ENCODE results near the gene CMC2. TPM values are rescaled to one million over a fixed set of nuclear protein-coding genes. Genes with fewer than 3 reads are reported as not detected.

Gene CMC2
- total RNA-seq: 24.5 TPM

DNA sequence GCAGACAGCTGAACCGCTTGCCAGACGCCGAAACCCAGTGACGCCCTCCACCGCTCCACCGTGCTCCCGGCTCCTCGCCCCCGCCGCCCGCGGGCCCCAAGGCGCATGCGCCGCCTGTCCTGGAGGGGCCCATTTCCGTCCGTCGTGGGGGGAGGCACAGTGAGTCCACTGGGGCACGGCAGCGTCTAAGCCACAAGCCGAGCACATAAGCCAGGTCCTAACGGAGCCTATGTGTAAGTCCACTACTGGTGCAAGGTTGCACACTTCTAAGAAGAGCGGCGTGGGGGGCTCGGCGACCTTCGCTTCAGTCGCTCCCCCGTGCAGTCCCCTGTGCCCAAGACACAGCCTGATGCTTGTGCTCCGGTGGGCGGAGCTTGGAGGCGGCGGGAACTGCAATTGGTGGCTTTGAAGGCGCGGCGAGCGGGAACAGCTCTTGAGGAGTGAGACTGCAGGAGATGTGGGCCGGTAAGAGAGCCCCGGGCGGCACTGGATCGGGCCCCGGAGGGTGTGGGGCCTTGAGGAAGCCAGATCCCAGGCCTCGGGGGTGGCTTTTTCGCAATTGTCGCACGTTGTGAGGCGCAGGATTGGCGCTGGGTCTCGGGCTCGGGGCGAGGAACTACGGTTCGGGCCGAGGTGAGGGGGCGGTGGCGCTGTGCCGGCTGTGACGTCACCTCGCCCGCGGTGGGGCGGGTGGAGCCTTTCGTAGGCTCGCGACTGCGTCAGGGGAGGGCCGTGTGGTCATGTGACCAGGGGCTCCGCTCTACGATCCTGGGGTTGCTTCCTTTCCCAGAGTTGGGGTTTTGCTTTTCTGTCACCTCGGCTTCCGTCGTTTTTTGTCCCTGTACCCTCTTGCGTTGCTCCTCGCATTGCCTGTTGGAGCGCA, at the start of gene CMC2, which contains the start of gene CENPN:
CMC2 (minus strand) TSS at position 73 of the 883 bp plus-strand sequence. CDS start 9,491 bp downstream, outside the sequence.
CENPN (plus strand) TSS at position 402 of the 883 bp plus-strand sequence. CDS start 4,726 bp downstream, outside the sequence.
- Histone ChIP-seq H3K36me3 (ENCODE audit: control insufficient read depth in 3 of 3, insufficient read depth in 3 of 3, low read length in 3 of 3) (no peaks in the 10 kb centered on the region), H3K4me1 (ENCODE audit: control insufficient read depth in 3 of 3, insufficient read depth in 3 of 3, low read length in 3 of 3) (peaks cover 15 to 23% (median 21%) of the 10 kb centered on the region in 3 donors), H3K27ac (ENCODE audit: low read depth, low read length) (peak within 1 kb of the TSS; percentile 98), H3K9ac (ENCODE audit: low read depth in 1 of 3, low read length in 3 of 3) (peak within 1 kb of the TSS; percentile 86 to 100 (median 98)), H3K27me3 (ENCODE audit: control insufficient read depth in 3 of 3, insufficient read depth in 3 of 3, low read length in 3 of 3) (no peaks in the 10 kb centered on the region), H3K9me3 (ENCODE audit: control insufficient read depth in 3 of 3, low read length in 3 of 3) (no peaks in the 10 kb centered on the region), H3K4me3 (ENCODE audit: low read length in 3 of 3) (peak within 1 kb of the TSS; percentile 80 to 96 (median 81))

DNA sequence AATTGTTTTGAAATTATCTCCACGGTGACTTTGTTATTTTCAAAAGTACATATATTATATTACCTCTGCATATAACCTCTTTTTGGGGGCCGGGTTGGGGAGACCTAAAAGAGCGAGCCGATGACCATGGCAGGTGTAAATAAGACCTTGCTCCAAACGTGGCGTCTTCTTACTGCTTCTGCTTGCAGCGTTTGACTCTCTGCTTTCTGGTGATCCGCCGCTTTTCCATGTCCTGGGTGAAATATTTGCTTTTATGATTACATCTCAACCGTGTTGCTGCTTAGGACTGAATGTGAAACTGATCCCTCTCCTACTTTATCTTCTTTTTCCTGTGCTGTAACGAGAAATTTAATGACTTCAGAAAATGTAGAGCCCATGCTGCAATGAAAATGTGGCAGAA, 47.1 kb upstream of the CMC2 start:
- no peaks in the 10 kb centered on the region for H3K9me3 ChIP-seq (ENCODE audit: control insufficient read depth in 3 of 3, low read length in 3 of 3)
- no peak overlapping the region for H3K27ac ChIP-seq (ENCODE audit: low read depth, low read length)
- no peaks in the 10 kb centered on the region for H3K27me3 ChIP-seq (ENCODE audit: control insufficient read depth in 3 of 3, insufficient read depth in 3 of 3, low read length in 3 of 3)

DNA sequence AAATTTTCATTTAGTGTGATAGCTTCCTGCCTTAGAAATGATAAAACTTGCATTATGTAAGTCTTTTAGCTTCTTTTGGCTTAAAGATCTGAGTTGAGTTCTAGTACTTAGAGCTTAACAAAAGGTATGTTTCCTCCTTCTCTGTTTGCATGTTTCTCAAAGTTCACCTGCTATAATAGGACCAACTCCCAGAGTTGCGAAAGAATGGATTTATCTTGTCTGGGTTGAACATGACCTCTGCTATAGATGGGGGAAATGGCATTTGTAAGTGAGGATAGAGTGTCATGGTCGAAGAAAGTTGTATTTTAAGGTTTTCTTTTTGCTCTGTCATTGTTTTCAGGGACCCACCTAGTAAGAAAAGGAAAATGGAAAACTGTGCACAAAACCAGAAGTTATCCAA, 36.1 kb upstream of the CMC2 start:
- Histone ChIP-seq H3K27me3 (ENCODE audit: control insufficient read depth in 3 of 3, insufficient read depth in 3 of 3, low read length in 3 of 3) (no peaks in the 10 kb centered on the region), H3K9me3 (ENCODE audit: control insufficient read depth in 3 of 3, low read length in 3 of 3) (no peaks in the 10 kb centered on the region), H3K9ac (ENCODE audit: low read depth in 1 of 3, low read length in 3 of 3) (no peak overlapping the region), H3K4me1 (ENCODE audit: control insufficient read depth in 3 of 3, insufficient read depth in 3 of 3, low read length in 3 of 3) (no peaks in the 10 kb centered on the region), H3K27ac (ENCODE audit: low read depth, low read length) (no peak overlapping the region), H3K4me3 (ENCODE audit: low read length in 3 of 3) (no peak overlapping the region), H3K36me3 (ENCODE audit: control insufficient read depth in 3 of 3, insufficient read depth in 3 of 3, low read length in 3 of 3) (peaks cover 25 to 54% (median 49%) of the 10 kb centered on the region in 3 donors)

More for the DNA sequence above, 47.1 kb upstream of the CMC2 start:
- Histone ChIP-seq H3K4me1 (ENCODE audit: control insufficient read depth in 3 of 3, insufficient read depth in 3 of 3, low read length in 3 of 3) (no peaks in the 10 kb centered on the region), H3K4me3 (ENCODE audit: low read length in 3 of 3) (no peak overlapping the region), H3K36me3 (ENCODE audit: control insufficient read depth in 3 of 3, insufficient read depth in 3 of 3, low read length in 3 of 3) (no peaks in the 10 kb centered on the region), H3K9ac (ENCODE audit: low read depth in 1 of 3, low read length in 3 of 3) (no peak overlapping the region)

DNA sequence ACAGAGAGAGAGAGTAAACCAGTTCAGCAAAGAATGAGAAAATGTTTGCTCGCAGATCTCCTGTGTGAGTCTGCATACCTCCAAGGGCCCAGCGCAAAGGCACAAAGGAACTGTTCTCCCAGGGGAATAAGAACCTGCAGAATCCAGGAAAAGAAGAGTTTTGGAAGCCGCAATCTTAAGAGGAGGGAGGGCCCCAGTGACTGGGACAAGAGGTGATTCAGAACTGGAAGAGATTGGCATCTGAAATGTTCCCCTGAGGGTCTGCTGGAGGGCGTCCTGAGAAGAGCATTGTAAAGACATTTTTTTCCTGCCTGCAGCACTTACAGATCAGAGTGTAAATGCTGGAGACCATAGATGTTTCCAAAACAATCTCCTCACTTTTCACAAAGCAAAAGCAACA, 35.0 kb upstream of the CMC2 start:
- no peak overlapping the region for H3K9ac ChIP-seq (ENCODE audit: low read depth in 1 of 3, low read length in 3 of 3)
- H3K27ac ChIP-seq (ENCODE audit: low read depth, low read length): no peak overlapping the region
- peaks cover 7 to 8% (median 8%) of the 10 kb centered on the region in 3 donors for H3K4me1 ChIP-seq (ENCODE audit: control insufficient read depth in 3 of 3, insufficient read depth in 3 of 3, low read length in 3 of 3)
- H3K4me3 ChIP-seq (ENCODE audit: low read length in 3 of 3): no peak overlapping the region
- peaks cover 25 to 54% (median 49%) of the 10 kb centered on the region in 3 donors for H3K36me3 ChIP-seq (ENCODE audit: control insufficient read depth in 3 of 3, insufficient read depth in 3 of 3, low read length in 3 of 3)
- no peaks in the 10 kb centered on the region for H3K9me3 ChIP-seq (ENCODE audit: control insufficient read depth in 3 of 3, low read length in 3 of 3)
- H3K27me3 ChIP-seq (ENCODE audit: control insufficient read depth in 3 of 3, insufficient read depth in 3 of 3, low read length in 3 of 3): no peaks in the 10 kb centered on the region

DNA sequence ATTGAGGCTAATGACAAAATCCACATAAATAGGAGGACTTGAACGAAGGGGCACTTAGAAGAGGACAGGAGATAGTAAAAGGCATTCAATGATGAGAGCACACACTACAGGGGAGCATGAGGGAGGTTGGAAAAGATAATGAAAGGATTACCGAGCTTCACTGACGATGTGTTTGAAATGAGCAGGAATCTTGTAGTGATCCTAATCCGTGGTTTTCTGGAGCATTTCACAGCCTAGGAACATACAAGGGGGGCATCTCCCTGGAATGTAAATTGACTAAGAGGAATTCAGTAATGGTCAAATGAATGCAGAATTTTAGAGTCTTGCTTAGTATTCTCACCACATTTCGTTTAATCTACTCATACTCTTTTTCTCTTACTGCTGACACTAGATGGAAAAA, 34.2 kb upstream of the CMC2 start:
- Histone ChIP-seq H3K4me3 (ENCODE audit: low read length in 3 of 3) (no peak overlapping the region), H3K9me3 (ENCODE audit: control insufficient read depth in 3 of 3, low read length in 3 of 3) (no peaks in the 10 kb centered on the region), H3K27ac (ENCODE audit: low read depth, low read length) (no peak overlapping the region), H3K27me3 (ENCODE audit: control insufficient read depth in 3 of 3, insufficient read depth in 3 of 3, low read length in 3 of 3) (no peaks in the 10 kb centered on the region), H3K9ac (ENCODE audit: low read depth in 1 of 3, low read length in 3 of 3) (no peak overlapping the region), H3K36me3 (ENCODE audit: control insufficient read depth in 3 of 3, insufficient read depth in 3 of 3, low read length in 3 of 3) (peaks cover 25 to 51% (median 49%) of the 10 kb centered on the region in 3 donors), H3K4me1 (ENCODE audit: control insufficient read depth in 3 of 3, insufficient read depth in 3 of 3, low read length in 3 of 3) (peaks cover 10 to 12% (median 11%) of the 10 kb centered on the region in 3 donors)

DNA sequence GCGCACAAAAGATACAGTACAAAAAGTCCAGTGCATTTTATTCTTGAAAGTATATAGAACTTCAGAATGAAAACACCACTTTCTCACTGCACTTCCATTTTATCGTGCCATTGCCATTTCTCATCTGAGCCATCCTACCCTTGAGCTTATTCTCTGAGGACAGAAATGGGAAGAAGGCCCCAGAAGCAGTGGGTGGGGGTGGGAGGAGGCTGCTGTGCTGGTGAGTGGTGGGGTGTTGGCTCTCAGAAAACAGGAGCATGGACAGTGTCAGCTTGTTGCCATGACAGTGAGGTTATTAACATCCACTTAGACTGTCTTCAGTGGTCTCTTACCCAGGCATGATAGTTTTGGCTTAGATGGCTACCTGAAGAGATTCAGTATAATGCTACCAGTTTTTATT, 33.4 kb upstream of the CMC2 start:
- no peak overlapping the region for H3K9ac ChIP-seq (ENCODE audit: low read depth in 1 of 3, low read length in 3 of 3)
- H3K4me1 ChIP-seq (ENCODE audit: control insufficient read depth in 3 of 3, insufficient read depth in 3 of 3, low read length in 3 of 3): peaks cover 10 to 15% (median 11%) of the 10 kb centered on the region in 3 donors
- peaks cover 18 to 44% (median 44%) of the 10 kb centered on the region in 3 donors for H3K36me3 ChIP-seq (ENCODE audit: control insufficient read depth in 3 of 3, insufficient read depth in 3 of 3, low read length in 3 of 3)
- H3K4me3 ChIP-seq (ENCODE audit: low read length in 3 of 3): no peak overlapping the region
- no peak overlapping the region for H3K27ac ChIP-seq (ENCODE audit: low read depth, low read length)
- no peaks in the 10 kb centered on the region for H3K27me3 ChIP-seq (ENCODE audit: control insufficient read depth in 3 of 3, insufficient read depth in 3 of 3, low read length in 3 of 3)
- H3K9me3 ChIP-seq (ENCODE audit: control insufficient read depth in 3 of 3, low read length in 3 of 3): no peaks in the 10 kb centered on the region

DNA sequence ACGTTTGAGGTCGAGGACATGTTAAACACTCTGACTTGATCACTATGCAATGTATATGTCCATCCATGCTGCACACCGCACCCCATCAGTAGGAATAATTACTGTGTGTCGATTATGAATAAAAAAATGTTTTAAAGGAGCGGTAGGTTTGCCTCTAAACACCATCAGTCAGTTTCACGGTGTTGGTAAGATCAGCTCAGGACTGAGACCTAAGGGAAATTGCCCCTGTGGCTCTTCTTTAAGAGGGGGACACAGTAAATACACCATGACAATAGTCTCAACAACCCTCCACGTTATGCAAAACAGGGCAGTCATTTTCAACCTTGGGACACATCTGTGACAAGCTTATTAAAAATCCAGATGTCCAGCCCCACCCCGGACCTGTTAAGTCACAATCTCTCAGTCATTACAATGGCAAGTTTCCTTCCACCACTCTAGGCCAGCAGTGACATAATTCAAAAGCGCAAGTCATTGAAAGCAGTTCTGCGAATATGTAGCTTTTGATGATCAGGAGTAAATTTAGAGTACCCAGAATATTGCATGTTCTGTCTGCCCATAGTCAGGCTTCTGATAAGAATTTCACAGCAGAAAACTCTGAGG, 30.2 kb upstream of the CMC2 start:
- Histone ChIP-seq H3K9ac (ENCODE audit: low read depth in 1 of 3, low read length in 3 of 3) (peak overlapping the region; percentile 79 to 89 (median 85)), H3K36me3 (ENCODE audit: control insufficient read depth in 3 of 3, insufficient read depth in 3 of 3, low read length in 3 of 3) (peaks cover 7 to 14% (median 12%) of the 10 kb centered on the region in 3 donors), H3K4me3 (ENCODE audit: low read length in 3 of 3) (peak overlapping the region; percentile 76 to 83 (median 78)), H3K27ac (ENCODE audit: low read depth, low read length) (peak overlapping the region; percentile 39), H3K4me1 (ENCODE audit: control insufficient read depth in 3 of 3, insufficient read depth in 3 of 3, low read length in 3 of 3) (peaks cover 10 to 15% (median 11%) of the 10 kb centered on the region in 3 donors), H3K9me3 (ENCODE audit: control insufficient read depth in 3 of 3, low read length in 3 of 3) (no peaks in the 10 kb centered on the region), H3K27me3 (ENCODE audit: control insufficient read depth in 3 of 3, insufficient read depth in 3 of 3, low read length in 3 of 3) (no peaks in the 10 kb centered on the region)

DNA sequence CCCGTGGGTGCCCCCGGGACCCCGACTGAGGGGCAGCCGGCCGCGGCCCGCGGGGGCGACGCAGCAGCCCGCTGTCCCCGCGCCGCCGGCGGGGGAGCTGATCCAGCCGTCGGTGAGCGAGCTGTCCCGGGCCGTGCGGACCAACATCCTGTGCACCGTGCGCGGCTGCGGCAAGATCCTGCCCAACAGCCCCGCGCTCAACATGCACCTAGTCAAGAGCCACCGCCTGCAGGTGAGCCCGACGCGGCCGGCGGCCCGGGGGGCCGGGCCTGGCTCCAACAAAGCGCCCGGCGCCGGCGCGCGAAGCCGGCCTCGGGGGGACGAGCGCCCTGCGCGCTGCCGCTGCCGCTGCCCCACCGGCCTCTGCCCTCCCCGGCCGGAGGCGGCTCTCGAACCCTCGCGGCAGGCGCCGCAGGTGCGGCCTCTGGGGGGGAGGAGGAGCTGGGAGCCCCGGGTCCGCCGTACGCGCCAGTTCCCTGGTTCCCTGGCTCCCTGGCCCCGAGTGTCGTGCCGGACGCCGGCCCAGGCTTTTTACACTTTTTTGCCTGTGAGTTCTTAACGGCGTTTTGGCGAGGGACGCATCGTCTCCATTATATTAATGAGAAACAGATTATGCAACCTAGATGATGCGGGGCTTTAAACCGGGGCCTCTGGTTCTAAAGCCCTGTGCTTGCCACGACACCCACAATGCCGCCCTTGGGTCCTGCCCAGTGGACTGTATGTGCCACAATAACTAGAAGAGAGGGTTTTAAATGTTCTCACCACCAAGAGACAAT, 29.5 kb upstream of the CMC2 start:
- Histone ChIP-seq H3K27ac (ENCODE audit: low read depth, low read length) (peak overlapping the region; percentile 39), H3K27me3 (ENCODE audit: control insufficient read depth in 3 of 3, insufficient read depth in 3 of 3, low read length in 3 of 3) (no peaks in the 10 kb centered on the region), H3K9me3 (ENCODE audit: control insufficient read depth in 3 of 3, low read length in 3 of 3) (no peaks in the 10 kb centered on the region), H3K4me1 (ENCODE audit: control insufficient read depth in 3 of 3, insufficient read depth in 3 of 3, low read length in 3 of 3) (peaks cover 10 to 15% (median 11%) of the 10 kb centered on the region in 3 donors), H3K9ac (ENCODE audit: low read depth in 1 of 3, low read length in 3 of 3) (peak overlapping the region; percentile 79 to 89 (median 85)), H3K36me3 (ENCODE audit: control insufficient read depth in 3 of 3, insufficient read depth in 3 of 3, low read length in 3 of 3) (peaks cover 0 to 7% (median 5%) of the 10 kb centered on the region in 3 donors), H3K4me3 (ENCODE audit: low read length in 3 of 3) (peak overlapping the region; percentile 76 to 83 (median 78))

DNA sequence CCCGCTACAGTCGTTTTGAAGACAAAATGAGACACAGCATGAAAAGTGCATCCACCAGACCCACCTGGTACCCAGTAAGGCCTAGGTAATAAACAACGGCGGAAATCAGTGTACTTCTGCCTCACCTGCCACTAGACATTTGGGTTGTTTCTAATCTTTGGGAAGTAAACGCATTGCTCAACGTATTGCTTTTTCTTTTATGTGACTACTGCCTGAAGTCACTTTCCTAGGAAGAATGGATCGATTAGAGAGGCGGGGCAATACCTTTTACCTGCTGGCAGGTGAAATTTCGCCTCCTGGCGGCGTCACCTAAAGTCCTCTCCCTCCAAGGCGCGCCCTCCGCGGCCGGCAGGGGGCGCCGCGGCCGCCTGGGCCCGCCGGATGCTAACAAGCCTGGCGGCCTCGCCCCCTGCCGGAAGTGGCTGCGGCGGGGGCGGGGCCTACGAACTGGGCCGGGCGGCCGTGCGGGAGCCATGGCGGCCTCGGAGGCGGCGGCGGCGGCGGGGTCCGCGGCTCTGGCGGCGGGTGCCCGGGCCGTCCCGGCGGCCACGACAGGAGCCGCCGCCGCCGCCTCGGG, 28.8 kb upstream of the CMC2 start, which contains the start of gene ATMIN:
ATMIN (plus strand) TSS at position 445 of the 577 bp plus-strand sequence; CDS start at position 474, 29 bp downstream.
- Histone ChIP-seq H3K4me1 (ENCODE audit: control insufficient read depth in 3 of 3, insufficient read depth in 3 of 3, low read length in 3 of 3) (peaks cover 10 to 15% (median 11%) of the 10 kb centered on the region in 3 donors), H3K27me3 (ENCODE audit: control insufficient read depth in 3 of 3, insufficient read depth in 3 of 3, low read length in 3 of 3) (no peaks in the 10 kb centered on the region), H3K27ac (ENCODE audit: low read depth, low read length) (peak within 1 kb of the TSS; percentile 39), H3K4me3 (ENCODE audit: low read length in 3 of 3) (peak within 1 kb of the TSS; percentile 76 to 83 (median 78)), H3K9me3 (ENCODE audit: control insufficient read depth in 3 of 3, low read length in 3 of 3) (no peaks in the 10 kb centered on the region), H3K36me3 (ENCODE audit: control insufficient read depth in 3 of 3, insufficient read depth in 3 of 3, low read length in 3 of 3) (peaks cover 0 to 7% (median 5%) of the 10 kb centered on the region in 3 donors), H3K9ac (ENCODE audit: low read depth in 1 of 3, low read length in 3 of 3) (peak within 1 kb of the TSS; percentile 79 to 89 (median 85))
